H9 (cell line): ENCODE data around the gene GFPT2. TPM values are rescaled to one million over a fixed set of nuclear protein-coding genes. Genes with fewer than 3 reads are reported as not detected.

Experiments used
- DNase-seq: peaks from one replicate; pipeline ENCODE4 v3.0.0-alpha.2; 2017
- H2AFZ ChIP-seq: one replicate; pipeline ENCODE4 v1.6.1; 2013; ENCODE audit warnings: mild to moderate bottlenecking, low read length, control low read depth, moderate library complexity
- H2AK5ac ChIP-seq: 2 replicates; pipeline ENCODE4 v1.6.1; 2013; ENCODE audit warnings: low read length, control low read depth, mixed read lengths; ENCODE audit not compliant: insufficient read length
- H2BK120ac ChIP-seq: one replicate; pipeline ENCODE4 v1.6.1; 2013; ENCODE audit warnings: low read depth, mild to moderate bottlenecking, low read length, control low read depth, inconsistent platforms; ENCODE audit not compliant: poor library complexity, severe bottlenecking
- H2BK12ac ChIP-seq: 2 replicates; pipeline ENCODE4 v1.6.1; 2013; ENCODE audit warnings: low read length, control low read depth, mixed read lengths, low read depth; ENCODE audit not compliant: insufficient read length
- H2BK15ac ChIP-seq: 2 replicates; pipeline ENCODE4 v1.6.1; 2013; ENCODE audit warnings: low read depth, low read length, control low read depth
- H2BK20ac ChIP-seq: one replicate; pipeline ENCODE4 v1.6.1; 2013; ENCODE audit warnings: low read depth, mild to moderate bottlenecking, low read length, control low read depth, inconsistent platforms; ENCODE audit not compliant: poor library complexity, severe bottlenecking
- H2BK5ac ChIP-seq: 2 replicates; pipeline ENCODE4 v1.6.1; 2013; ENCODE audit warnings: low read length, control low read depth, mixed read lengths; ENCODE audit not compliant: insufficient read length
- H3K14ac ChIP-seq: 2 replicates; pipeline ENCODE4 v1.6.1; 2013; ENCODE audit warnings: low read length, control low read depth; ENCODE audit not compliant: insufficient read depth
- H3K18ac ChIP-seq: 2 replicates; pipeline ENCODE4 v1.6.1; 2013; ENCODE audit warnings: low read depth, mild to moderate bottlenecking, mixed read lengths, low read length, control low read depth; ENCODE audit not compliant: insufficient read length
- H3K23ac ChIP-seq: 2 replicates; pipeline ENCODE4 v1.6.1; 2013; ENCODE audit warnings: low read length, control low read depth, mixed read lengths, low read depth; ENCODE audit not compliant: insufficient read length
- H3K23me2 ChIP-seq: 2 replicates; pipeline ENCODE4 v1.6.1; 2013; ENCODE audit warnings: low read depth, mild to moderate bottlenecking, mixed read lengths, low read length, control low read depth; ENCODE audit not compliant: insufficient read length, poor library complexity, severe bottlenecking
- H3K27ac ChIP-seq: 2 replicates; pipeline ENCODE4 v1.5.1; 2013; ENCODE audit warnings: low read length, control low read depth, mixed read lengths, low read depth; ENCODE audit not compliant: insufficient read length
- H3K27me3 ChIP-seq: 2 replicates; pipeline ENCODE4 v1.6.1; 2013; ENCODE audit warnings: low read length, control low read depth, inconsistent platforms; ENCODE audit not compliant: insufficient read depth
- H3K4ac ChIP-seq: 2 replicates; pipeline ENCODE4 v1.6.1; 2013; ENCODE audit warnings: low read depth, mild to moderate bottlenecking, control low read depth, inconsistent platforms, low read length, moderate library complexity
- H3K4me1 ChIP-seq: 2 replicates; pipeline ENCODE4 v1.6.1; 2013; ENCODE audit warnings: low read length, control low read depth, inconsistent platforms; ENCODE audit not compliant: insufficient read depth
- H3K4me2 ChIP-seq: 2 replicates; pipeline ENCODE4 v1.6.1; 2013; ENCODE audit warnings: low read length, control low read depth, mixed read lengths; ENCODE audit not compliant: insufficient read length, insufficient read depth
- H3K56ac ChIP-seq: 2 replicates; pipeline ENCODE4 v1.6.1; 2013; ENCODE audit warnings: low read depth, mild to moderate bottlenecking, mixed read lengths, low read length, control low read depth; ENCODE audit not compliant: insufficient read length
- H3K79me1 ChIP-seq: 2 replicates; pipeline ENCODE4 v1.6.1; 2013; ENCODE audit warnings: low read depth, mild to moderate bottlenecking, moderate library complexity, low read length, control low read depth, inconsistent platforms; ENCODE audit not compliant: insufficient read depth, poor library complexity, severe bottlenecking
- H3K79me2 ChIP-seq: 2 replicates; pipeline ENCODE4 v1.6.1; 2013; ENCODE audit warnings: low read length, control low read depth, inconsistent platforms; ENCODE audit not compliant: insufficient read depth
- H3K9ac ChIP-seq: 2 replicates; pipeline ENCODE4 v1.6.1; 2013; ENCODE audit warnings: low read length, control low read depth, mixed read lengths; ENCODE audit not compliant: insufficient read length; ENCODE audit errors: extremely low read depth
- H3K9me3 ChIP-seq: one replicate; pipeline ENCODE4 v1.6.1; 2013; ENCODE audit warnings: low read depth, low read length, inconsistent platforms; ENCODE audit not compliant: control insufficient read depth
- H3T11ph ChIP-seq: one replicate; pipeline ENCODE4 v1.6.1; 2013; ENCODE audit warnings: mild to moderate bottlenecking, low read length, control low read depth, inconsistent platforms
- H4K20me1 ChIP-seq: one replicate; pipeline ENCODE4 v1.6.1; 2013; ENCODE audit not compliant: control insufficient read depth, insufficient read length, insufficient read depth
- H4K5ac ChIP-seq: 2 replicates; pipeline ENCODE4 v1.6.1; 2013; ENCODE audit warnings: low read depth, mild to moderate bottlenecking, mixed read lengths, low read length, control low read depth; ENCODE audit not compliant: insufficient read length
- H4K8ac ChIP-seq: replicated peaks from 2 replicates; pipeline ENCODE4 v1.6.1; 2013; ENCODE audit warnings: low read length, control low read depth, mixed read lengths, low read depth; ENCODE audit not compliant: insufficient read length
- H4K91ac ChIP-seq: 2 replicates; pipeline ENCODE4 v1.6.1; 2013; ENCODE audit warnings: low read depth, mild to moderate bottlenecking, moderate library complexity, mixed read lengths, low read length, control low read depth; ENCODE audit not compliant: insufficient read length
- H3K27ac Mint-ChIP-seq, 3 experiments: 2 replicates in 2 of 3; 3 replicates in 1 of 3; pipeline ENCODE4 v1.8.0; 2020 to 2021; ENCODE audit warnings: mixed read lengths in 3 of 3, mild to moderate bottlenecking in 1 of 3, moderate library complexity in 1 of 3
- H3K27me3 Mint-ChIP-seq: 2 replicates; pipeline ENCODE4 v1.8.0; 2021; ENCODE audit warnings: low read depth, mild to moderate bottlenecking, moderate library complexity, mixed read lengths
- H3K36me3 Mint-ChIP-seq, 3 experiments: 2 replicates in 2 of 3; 3 replicates in 1 of 3; pipeline ENCODE4 v1.8.0; 2020 to 2021; ENCODE audit warnings: low read depth in 3 of 3, mixed read lengths in 3 of 3; ENCODE audit not compliant: insufficient read depth in 1 of 3
- H3K4me1 Mint-ChIP-seq, 2 experiments: 2 replicates each; pipeline ENCODE4 v1.8.0; 2020; ENCODE audit warnings: mixed read lengths in 2 of 2
- H3K4me3 Mint-ChIP-seq, 2 experiments: 2 replicates in 1 of 2; 3 replicates in 1 of 2; pipeline ENCODE4 v1.8.0; 2020 to 2021; ENCODE audit warnings: mild to moderate bottlenecking in 2 of 2, mixed read lengths in 2 of 2, moderate library complexity in 1 of 2
- H3K9me3 Mint-ChIP-seq, 2 experiments: 2 replicates in 1 of 2; 3 replicates in 1 of 2; pipeline ENCODE4 v1.8.0; 2020; ENCODE audit warnings: mild to moderate bottlenecking in 2 of 2, mixed read lengths in 2 of 2, moderate library complexity in 1 of 2
- CTCF ChIP-seq: fragments of 200-600 bp; sonication (generic); conservative IDR thresholded peaks from 3 replicates; pipeline ENCODE4 v1.8.0; 2021; ENCODE audit warnings: antibody characterized with exemption, mild to moderate bottlenecking
- WGBS: extraction: QIAGEN DNeasy Blood & Tissue Kit; methylation state at CpG from one replicate; pipeline ENCODE4 v1.1.7; 2013; ENCODE audit warnings: missing lambda C conversion rate, low lambda C conversion rate, mixed read lengths; ENCODE audit not compliant: insufficient read length; ENCODE audit errors: extremely low coverage; 5-methylcytosine and 5-hydroxymethylcytosine counted together
- total RNA-seq: library from RNA; stranded (reverse); gene quantifications from 2 replicates; pipeline ENCODE4 v1.2.1, GENCODE V29; 2021

GFPT2 gene
- total RNA-seq, 1 experiment from 2014 or later = 89.8 TPM

GRCh38 chr5:180391276-180391675 lies 38.1 kb upstream of the GFPT2 start:
- Histone ChIP-seq H2BK20ac (no peak overlapping the region), H3K27me3 (no peaks in the 10 kb centered on the region), H2BK15ac (no peak overlapping the region), H3K23ac (no peak overlapping the region), H3K4me2 (no peak overlapping the region), H3K23me2 (no peaks in the 10 kb centered on the region), H2AFZ (no peak overlapping the region), H3K9me3 (no peaks in the 10 kb centered on the region), H2BK5ac (no peak overlapping the region), H3K79me2 (no peaks in the 10 kb centered on the region), H3T11ph (no peak overlapping the region), H4K20me1 (no peaks in the 10 kb centered on the region), H3K56ac (no peak overlapping the region), H3K9ac (no peak overlapping the region), H4K91ac (no peak overlapping the region), H2AK5ac (no peak overlapping the region), H3K4me1 (no peaks in the 10 kb centered on the region), H3K18ac (no peak overlapping the region), H4K5ac (no peak overlapping the region), H2BK12ac (no peak overlapping the region), H3K14ac (no peak overlapping the region), H3K4ac (no peak overlapping the region), H2BK120ac (no peak overlapping the region), H3K79me1 (no peaks in the 10 kb centered on the region), H3K27ac (no peak overlapping the region), H4K8ac (no peak overlapping the region)
- no peak for TF ChIP-seq CTCF
- Mint-ChIP-seq H3K4me1 (peaks cover 8 to 17% of the 10 kb centered on the region in 2 experiments), H3K9me3 (peaks cover 0 to 3% of the 10 kb centered on the region in 2 experiments; a peak in 1 of 5 replicates), H3K36me3 (no peaks in the 10 kb centered on the region), H3K4me3 (no peak overlapping the region), H3K27me3 (no peaks in the 10 kb centered on the region), H3K27ac (no peak overlapping the region)
- WGBS = no CpG with 5 or more reads among the region's 7 CpGs
- DNase-seq = no peak
